GM23248 (cell line): ENCODE results near the gene KCNT1. TPM values are rescaled to one million over a fixed set of nuclear protein-coding genes. Genes with fewer than 3 reads are reported as not detected.

ENCODE experiments used
- DNase-seq: peaks from one replicate; pipeline ENCODE4 v3.0.0-alpha.2; 2015
- H2AFZ ChIP-seq: fragments of 200-600 bp; sonication (generic); 2 replicates; pipeline ENCODE4 v1.6.1; 2016; ENCODE audit warnings: antibody characterized with exemption
- H3F3A ChIP-seq: fragments of 200-600 bp; sonication (generic); 2 replicates; pipeline ENCODE4 v1.6.1; 2016; ENCODE audit warnings: mild to moderate bottlenecking, antibody characterized with exemption, mixed run types; ENCODE audit not compliant: insufficient read depth
- H3K27ac ChIP-seq: fragments of 200-600 bp; sonication (generic); 2 replicates; pipeline ENCODE4 v1.5.1; 2016; ENCODE audit warnings: mild to moderate bottlenecking
- H3K27me3 ChIP-seq: fragments of 200-600 bp; sonication (generic); replicated peaks from 2 replicates; pipeline ENCODE4 v1.6.1; 2016; ENCODE audit warnings: mild to moderate bottlenecking; ENCODE audit not compliant: insufficient read depth
- H3K36me3 ChIP-seq: fragments of 200-600 bp; sonication (generic); 2 replicates; pipeline ENCODE4 v1.6.1; 2016; ENCODE audit warnings: low read depth, mild to moderate bottlenecking
- H3K4me1 ChIP-seq: fragments of 200-600 bp; sonication (generic); 2 replicates; pipeline ENCODE4 v1.6.1; 2016; ENCODE audit warnings: mild to moderate bottlenecking; ENCODE audit not compliant: insufficient read depth
- H3K4me2 ChIP-seq: fragments of 200-600 bp; sonication (generic); one replicate; pipeline ENCODE4 v1.6.1; 2016; ENCODE audit warnings: mild to moderate bottlenecking; ENCODE audit not compliant: unreplicated experiment
- H3K4me3 ChIP-seq: fragments of 200-600 bp; sonication (generic); 2 replicates; pipeline ENCODE4 v1.5.1; 2016; ENCODE audit warnings: mild to moderate bottlenecking
- H3K79me2 ChIP-seq: fragments of 200-600 bp; sonication (generic); 2 replicates; pipeline ENCODE4 v1.6.1; 2016; ENCODE audit warnings: mild to moderate bottlenecking; ENCODE audit not compliant: insufficient read depth
- H3K9ac ChIP-seq: fragments of 200-600 bp; sonication (generic); 2 replicates; pipeline ENCODE4 v1.6.1; 2016; ENCODE audit warnings: mild to moderate bottlenecking
- H3K9me2 ChIP-seq: fragments of 200-600 bp; sonication (generic); 2 replicates; pipeline ENCODE4 v1.6.1; 2016; ENCODE audit warnings: mixed run types, mild to moderate bottlenecking, moderate library complexity; ENCODE audit not compliant: insufficient read depth
- H3K9me3 ChIP-seq: fragments of 200-600 bp; sonication (generic); one replicate; pipeline ENCODE4 v1.6.1; 2017; ENCODE audit warnings: low read depth
- H4K20me1 ChIP-seq: fragments of 200-600 bp; sonication (generic); 2 replicates; pipeline ENCODE4 v1.6.0; 2016; ENCODE audit not compliant: insufficient read depth
- EZH2 ChIP-seq: fragments of 200-600 bp; sonication (generic); IDR thresholded peaks from 2 replicates; pipeline ENCODE4 v1.6.1; 2018; ENCODE audit warnings: antibody characterized with exemption, mild to moderate bottlenecking; ENCODE audit not compliant: insufficient read depth, poor library complexity, severe bottlenecking
- EZH2phosphoT487 ChIP-seq: fragments of 200-600 bp; sonication (generic); IDR thresholded peaks from 2 replicates; pipeline ENCODE4 v1.6.1; 2018; ENCODE audit warnings: antibody characterized with exemption, moderate library complexity, mild to moderate bottlenecking, low read depth; ENCODE audit not compliant: insufficient read depth
- WGBS, 2 experiments: methylation state at CpG; one replicate each; pipeline ENCODE4 v1.1.6; 2015 to 2017; ENCODE audit warnings: low lambda C conversion rate in 2 of 2, low coverage in 1 of 2; ENCODE audit errors: missing lambda C conversion rate in 2 of 2; 5-methylcytosine and 5-hydroxymethylcytosine counted together
- in situ Hi-C: fragments of 300-500 bp; cut with MboI; formaldehyde crosslinking; loops from 2 replicates; pipeline ENCODE4 v1.15.0; 2020
- polyA plus RNA-seq: library from polyadenylated mRNA; unstranded; fragments of >200 nt; fragmentation: Nextera tagmentation; extraction: Ambion mirVana; gene quantifications from 2 replicates; pipeline ENCODE4 v1.2.1, GENCODE V29; 2016
- total RNA-seq: library from RNA; depleted of rRNA; stranded (reverse); fragments of >200 nt; shearing (Covaris generic); gene quantifications from 2 replicates; pipeline ENCODE4 v1.2.3, GENCODE V29; 2014

The KCNT1 gene
- total and polyA plus RNA-seq, 2 experiments from 2014 or later, result not detected

DNA sequence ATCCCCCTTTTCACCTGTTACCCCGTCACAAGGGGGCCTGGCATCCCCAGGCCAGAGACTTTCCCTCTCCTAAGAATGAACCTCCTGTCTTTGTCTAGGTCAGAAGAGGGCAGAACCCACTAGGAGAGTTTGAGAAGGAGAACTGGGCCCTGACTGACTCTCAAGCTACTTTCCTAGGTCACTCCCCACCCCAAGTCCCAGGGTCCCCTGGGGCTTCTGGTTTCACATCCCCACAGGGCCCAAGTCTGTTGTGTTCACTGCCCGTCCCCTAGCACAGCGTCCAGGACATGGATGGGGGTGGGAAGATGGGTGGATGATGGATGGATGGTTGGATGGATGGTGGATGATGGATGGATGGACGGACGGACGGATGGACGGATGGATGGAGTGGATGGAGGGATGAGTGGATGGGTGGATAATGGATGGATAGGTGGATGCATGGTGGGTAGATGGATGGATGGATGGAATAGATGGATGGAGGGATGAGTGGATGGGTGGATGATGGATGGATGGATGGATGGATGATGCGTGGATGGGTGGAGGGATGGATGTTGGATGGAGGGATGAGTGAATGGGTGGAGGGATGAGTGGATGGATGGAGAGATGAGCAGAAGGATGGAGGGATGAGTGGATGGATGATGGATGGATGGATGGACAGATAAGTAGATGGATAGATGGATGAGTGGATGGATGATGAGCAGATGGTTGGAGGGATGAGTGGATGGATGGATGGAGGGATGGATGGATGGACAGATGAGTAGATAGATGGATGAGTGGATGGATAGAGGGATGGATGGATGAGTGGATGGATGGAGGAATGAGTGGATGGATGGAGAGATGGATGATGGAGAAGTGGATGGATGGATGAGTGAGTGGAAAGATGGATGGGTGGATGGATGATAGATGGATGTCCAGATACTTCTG lies 50.6 kb downstream of the KCNT1 start:
- no peak overlapping the region for H2AFZ ChIP-seq
- in situ Hi-C loops, result no loop called here
- no peaks in the 10 kb centered on the region for H3K79me2 ChIP-seq
- no peaks in the 10 kb centered on the region for H3K4me1 ChIP-seq
- no peak for DNase-seq
- no peaks in the 10 kb centered on the region for H3K9me3 ChIP-seq
- no peaks in the 10 kb centered on the region for H3K27me3 ChIP-seq
- H4K20me1 ChIP-seq, result no peaks in the 10 kb centered on the region
- no peaks in the 10 kb centered on the region for H3K9me2 ChIP-seq
- no peak overlapping the region for H3K4me2 ChIP-seq
- TF ChIP-seq EZH2 (no peak), EZH2phosphoT487 (no peak)
- no peaks in the 10 kb centered on the region for H3K36me3 ChIP-seq
- H3K27ac ChIP-seq, result no peak overlapping the region
- H3K4me3 ChIP-seq, result no peak overlapping the region
- H3F3A ChIP-seq, result no peaks in the 10 kb centered on the region
- H3K9ac ChIP-seq, result no peak overlapping the region
- WGBS, 2 experiments, result 59 to 61% methylated on average over 8 of the region's 8 CpGs

GRCh38 chr9:135753391-135754105 lies 51.6 kb downstream of the KCNT1 start:
- H2AFZ ChIP-seq, result no peak overlapping the region
- no peaks in the 10 kb centered on the region for H3K4me1 ChIP-seq
- H3K9me3 ChIP-seq, result no peaks in the 10 kb centered on the region
- H3K36me3 ChIP-seq, result no peaks in the 10 kb centered on the region
- no peaks in the 10 kb centered on the region for H3F3A ChIP-seq
- no peaks in the 10 kb centered on the region for H3K9me2 ChIP-seq
- no peaks in the 10 kb centered on the region for H4K20me1 ChIP-seq
- no peaks in the 10 kb centered on the region for H3K79me2 ChIP-seq
- no peak overlapping the region for H3K4me2 ChIP-seq
- no peak overlapping the region for H3K4me3 ChIP-seq
- no peak overlapping the region for H3K27ac ChIP-seq
- in situ Hi-C loops, result no loop called here
- no peak for TF ChIP-seq EZH2
- H3K9ac ChIP-seq, result no peak overlapping the region
- WGBS, 2 experiments, result 31 to 45% methylated on average over 13 to 14 of the region's 14 CpGs
- no peaks in the 10 kb centered on the region for H3K27me3 ChIP-seq
- DNase-seq, result no peak

GRCh38 chr9:135756576-135756975 lies 54.6 kb downstream of the KCNT1 start:
- Histone ChIP-seq H3K4me2 (no peak overlapping the region), H3K4me3 (no peak overlapping the region), H3K79me2 (no peaks in the 10 kb centered on the region), H2AFZ (no peak overlapping the region), H3K9me3 (no peaks in the 10 kb centered on the region), H3F3A (no peaks in the 10 kb centered on the region), H3K9ac (no peak overlapping the region), H4K20me1 (no peaks in the 10 kb centered on the region), H3K4me1 (no peaks in the 10 kb centered on the region), H3K27me3 (no peaks in the 10 kb centered on the region), H3K9me2 (no peaks in the 10 kb centered on the region), H3K36me3 (no peaks in the 10 kb centered on the region), H3K27ac (no peak overlapping the region)
- TF ChIP-seq EZH2, result no peak
- no peak for TF ChIP-seq EZH2phosphoT487
- in situ Hi-C loops, result no loop called here
- DNase-seq, result no peak
- WGBS, 2 experiments, result 57 to 74% methylated on average over 7 to 10 of the region's 10 CpGs

GRCh38 chr9:135757356-135757755 lies 55.4 kb downstream of the KCNT1 start:
- H3K4me2 ChIP-seq, result no peak overlapping the region
- H3F3A ChIP-seq, result no peaks in the 10 kb centered on the region
- H3K4me3 ChIP-seq, result no peak overlapping the region
- H3K27me3 ChIP-seq, result no peaks in the 10 kb centered on the region
- H3K4me1 ChIP-seq, result no peaks in the 10 kb centered on the region
- DNase-seq, result no peak
- in situ Hi-C loops, result no loop called here
- no peaks in the 10 kb centered on the region for H3K9me3 ChIP-seq
- 20 to 23% methylated on average over 14 of the region's 14 CpGs for WGBS, 2 experiments
- H3K79me2 ChIP-seq, result no peaks in the 10 kb centered on the region
- H2AFZ ChIP-seq, result no peak overlapping the region
- H3K36me3 ChIP-seq, result no peaks in the 10 kb centered on the region
- H3K9me2 ChIP-seq, result no peaks in the 10 kb centered on the region
- TF ChIP-seq EZH2phosphoT487 (no peak), EZH2 (no peak)
- H3K27ac ChIP-seq, result no peak overlapping the region
- no peak overlapping the region for H3K9ac ChIP-seq
- H4K20me1 ChIP-seq, result no peaks in the 10 kb centered on the region
